ENCODE measurements around the gene ELOVL5.

ELOVL5 gene

DNA sequence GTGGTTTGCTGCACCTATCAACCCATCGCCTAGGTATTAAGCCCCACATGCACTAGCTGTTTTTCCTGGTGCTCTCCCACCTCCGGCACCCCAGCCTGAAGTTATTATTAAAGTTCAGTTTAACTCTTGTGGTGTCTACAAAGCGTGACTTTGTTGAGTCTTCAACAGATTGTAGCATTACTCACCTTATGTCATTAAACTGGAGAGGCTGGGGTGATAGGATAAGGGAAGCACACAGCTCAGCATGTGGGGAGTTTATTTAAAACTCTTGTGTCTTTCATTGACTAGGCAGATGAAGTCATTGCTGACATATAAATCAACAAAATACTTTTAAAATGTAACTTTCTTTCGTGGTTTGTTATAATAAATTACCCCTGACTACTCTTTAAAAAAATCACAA is 115.4 kb downstream of the ELOVL5 start:
- TF ChIP-seq, protein P1, sequence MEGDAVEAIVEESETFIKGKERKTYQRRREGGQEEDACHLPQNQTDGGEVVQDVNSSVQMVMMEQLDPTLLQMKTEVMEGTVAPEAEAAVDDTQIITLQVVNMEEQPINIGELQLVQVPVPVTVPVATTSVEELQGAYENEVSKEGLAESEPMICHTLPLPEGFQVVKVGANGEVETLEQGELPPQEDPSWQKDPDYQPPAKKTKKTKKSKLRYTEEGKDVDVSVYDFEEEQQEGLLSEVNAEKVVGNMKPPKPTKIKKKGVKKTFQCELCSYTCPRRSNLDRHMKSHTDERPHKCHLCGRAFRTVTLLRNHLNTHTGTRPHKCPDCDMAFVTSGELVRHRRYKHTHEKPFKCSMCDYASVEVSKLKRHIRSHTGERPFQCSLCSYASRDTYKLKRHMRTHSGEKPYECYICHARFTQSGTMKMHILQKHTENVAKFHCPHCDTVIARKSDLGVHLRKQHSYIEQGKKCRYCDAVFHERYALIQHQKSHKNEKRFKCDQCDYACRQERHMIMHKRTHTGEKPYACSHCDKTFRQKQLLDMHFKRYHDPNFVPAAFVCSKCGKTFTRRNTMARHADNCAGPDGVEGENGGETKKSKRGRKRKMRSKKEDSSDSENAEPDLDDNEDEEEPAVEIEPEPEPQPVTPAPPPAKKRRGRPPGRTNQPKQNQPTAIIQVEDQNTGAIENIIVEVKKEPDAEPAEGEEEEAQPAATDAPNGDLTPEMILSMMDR (IDR thresholded peaks at IDR 0.05) = no peak
- no peak overlapping the region for H3K27ac ChIP-seq
- H3K27me3 ChIP-seq = no peaks in the 10 kb centered on the region
- no peaks in the 10 kb centered on the region for H3K9me3 ChIP-seq
- intact Hi-C loops (cut with DNase I; ENCODE audit: low total_unique reads) = no loop called here
- H3K36me3 ChIP-seq = no peaks in the 10 kb centered on the region
- DNase-seq = no peak
- no peak overlapping the region for H3K4me3 ChIP-seq
- H3K4me1 ChIP-seq = no peaks in the 10 kb centered on the region

DNA sequence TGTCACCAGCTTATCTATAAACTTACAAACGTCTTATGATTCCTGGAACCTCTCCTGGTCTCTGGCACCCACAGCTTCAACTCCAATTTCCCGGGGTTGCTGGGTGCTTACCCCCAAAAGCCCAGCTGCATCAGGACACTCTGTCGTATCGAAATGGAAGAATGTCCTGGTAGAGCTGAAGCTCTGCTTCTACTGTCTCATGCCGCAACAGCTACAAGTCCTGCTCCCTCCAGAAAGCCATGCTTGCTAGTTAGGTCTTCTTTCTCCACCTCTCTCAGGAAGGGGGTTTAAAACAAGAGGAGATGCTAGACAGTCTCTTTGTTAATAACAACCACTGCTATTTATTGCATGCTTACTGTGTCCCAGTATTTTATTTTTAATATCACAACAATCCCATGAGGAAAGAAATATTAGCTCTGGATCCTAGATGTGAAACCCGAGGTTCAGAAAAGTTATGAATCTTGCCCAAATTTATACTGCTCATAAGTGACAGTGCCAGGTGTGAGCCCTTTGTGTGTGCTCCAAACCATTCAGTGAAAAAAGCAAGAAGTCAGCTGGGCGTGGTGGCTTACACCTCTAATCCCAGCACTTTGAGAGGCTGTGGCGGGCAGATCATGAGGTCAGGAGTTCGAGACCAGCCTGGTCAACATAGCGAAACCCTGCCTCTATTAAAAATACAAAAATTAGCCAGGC is 117.8 kb downstream of the ELOVL5 start:
- Histone ChIP-seq H3K27ac (no peak overlapping the region), H3K9me3 (no peaks in the 10 kb centered on the region), H3K36me3 (no peaks in the 10 kb centered on the region), H3K27me3 (no peaks in the 10 kb centered on the region), H3K4me3 (no peak overlapping the region), H3K4me1 (no peaks in the 10 kb centered on the region)
- intact Hi-C loops (cut with DNase I; ENCODE audit: low total_unique reads) = no loop called here
- DNase-seq = no peak
- TF ChIP-seq, protein P1 (IDR thresholded peaks at IDR 0.05) = no peak

DNA sequence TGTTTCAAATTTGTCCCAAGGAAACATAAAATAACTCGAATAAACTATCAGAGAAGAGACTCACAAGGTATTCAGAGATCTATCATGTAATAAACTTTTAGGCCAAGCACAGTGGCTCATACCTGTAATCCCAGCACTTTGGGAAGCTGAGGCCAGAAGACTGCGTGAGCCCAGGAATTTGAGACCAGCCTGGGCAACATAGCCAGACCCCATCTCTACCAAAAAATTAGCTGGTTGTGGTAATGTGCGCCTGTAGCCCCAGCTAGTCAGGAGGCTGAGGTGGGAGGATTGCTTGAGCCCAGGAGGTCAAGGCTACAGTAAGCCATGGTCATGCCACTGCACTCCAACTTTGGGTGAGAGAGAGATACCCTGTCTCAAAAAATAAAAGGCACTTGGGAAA is 120.9 kb downstream of the ELOVL5 start:
- Histone ChIP-seq H3K4me3 (no peak overlapping the region), H3K27me3 (no peaks in the 10 kb centered on the region), H3K27ac (no peak overlapping the region), H3K4me1 (no peaks in the 10 kb centered on the region), H3K9me3 (no peaks in the 10 kb centered on the region), H3K36me3 (no peaks in the 10 kb centered on the region)
- TF ChIP-seq, protein P1 (IDR thresholded peaks at IDR 0.05) = no peak
- intact Hi-C loops (cut with DNase I; ENCODE audit: low total_unique reads) = no loop called here
- no peak for DNase-seq

DNA sequence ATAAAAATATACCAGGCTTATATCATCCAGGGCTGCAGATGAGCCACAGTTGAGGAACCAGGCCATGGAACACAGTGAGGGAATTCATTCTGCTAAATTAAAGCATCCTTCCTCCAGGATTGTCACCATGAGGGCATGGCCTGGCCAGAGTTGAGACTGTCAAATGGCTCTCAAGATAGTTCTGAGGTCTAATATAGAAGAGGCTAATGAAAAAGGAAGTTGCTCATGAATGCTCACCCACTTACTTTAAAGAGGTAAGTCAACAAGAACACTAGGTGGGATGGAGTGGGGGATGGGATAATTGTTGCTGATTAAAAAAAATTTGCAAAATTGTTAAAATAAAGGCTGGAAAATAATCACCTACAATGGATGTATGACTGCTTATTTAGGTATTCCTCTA is 128.1 kb downstream of the ELOVL5 start:
- H3K27me3 ChIP-seq = no peaks in the 10 kb centered on the region
- no peaks in the 10 kb centered on the region for H3K4me1 ChIP-seq
- H3K36me3 ChIP-seq = no peaks in the 10 kb centered on the region
- no peak overlapping the region for H3K27ac ChIP-seq
- TF ChIP-seq, protein P1 (IDR thresholded peaks at IDR 0.05) = no peak
- no peak overlapping the region for H3K4me3 ChIP-seq
- DNase-seq = no peak
- no peaks in the 10 kb centered on the region for H3K9me3 ChIP-seq
- intact Hi-C loops (cut with DNase I; ENCODE audit: low total_unique reads) = no loop called here

Data from tibial artery (tissue), 4 donors.